ENCODE data around the gene HDDC2. TPM values are rescaled to one million over a fixed set of nuclear protein-coding genes. Genes with fewer than 3 reads are reported as not detected.

Gene HDDC2
- total and polyA plus RNA-seq, 9 of the 15 experiments (the other 6 are each of a cell fraction or from before 2014, with no cell fraction given) = 194 to 632 (median 294) TPM

GRCh38 chr6:125233202-125233601, 68.6 kb downstream of the HDDC2 start (continued):
- no peak for TF ChIP-seq GABPB2 (CRISPR knock-in tag; conservative IDR thresholded peaks at IDR 0.05)
- TF ChIP-seq CREB3 (tag; conservative IDR thresholded peaks at IDR 0.05; ENCODE audit: low read depth) = no peak
- TF ChIP-seq COPS2 (conservative IDR thresholded peaks at IDR 0.05) = no peak

- in situ Hi-C loops (cut with MboI) = no loop called here
- TF ChIP-seq ZNF280B (CRISPR knock-in tag; IDR thresholded peaks at IDR 0.05) (no peak), NCOA6 (IDR thresholded peaks at IDR 0.05) (no peak), FOXK2 (conservative IDR thresholded peaks at IDR 0.05 in 1 of 2, IDR thresholded peaks at IDR 0.05 in 1 of 2; ENCODE audit: low read depth in 2 of 2) (no peak), KLF13 (tag; IDR thresholded peaks at IDR 0.05; ENCODE audit: borderline replicate concordance, low read depth) (no peak), ZNF584 (CRISPR knock-in tag; IDR thresholded peaks at IDR 0.05; ENCODE audit: low read depth) (no peak), ZNF277 (CRISPR knock-in tag; IDR thresholded peaks at IDR 0.05; ENCODE audit: borderline replicate concordance) (no peak), CEBPB (tag; IDR thresholded peaks at IDR 0.05) (0 out of 2 replicates have a peak, but pooled peaks have one; percentile 16), ATF4 (CRISPR knock-in tag; IDR thresholded peaks at IDR 0.05) (no peak), CEBPG (CRISPR knock-in tag; IDR thresholded peaks at IDR 0.05) (no peak), CEBPG (tag; conservative IDR thresholded peaks at IDR 0.05 in 1 of 2, IDR thresholded peaks at IDR 0.05 in 1 of 2) (peak; percentile 43 to 72; a peak in 3 of 4 replicates), ILK (tag; IDR thresholded peaks at IDR 0.05; ENCODE audit: borderline replicate concordance, low read depth) (no peak)
Measured at GRCh38 chr6:125232466-125232865, 69.3 kb downstream of the HDDC2 start.

More at GRCh38 chr6:125232466-125232865, 69.3 kb downstream of the HDDC2 start:
- H3K9me1 ChIP-seq (ENCODE audit: control insufficient read depth, insufficient read depth, low read length) = no peaks in the 10 kb centered on the region
- POLR2A ChIA-PET = no interaction called here
- no peak overlapping the region for H2AFZ ChIP-seq (ENCODE audit: low read depth, low read length)
- no peak overlapping the region for H3K4me3 ChIP-seq
- ATAC-seq (no peak), FAIRE-seq (no peak), DNase-seq (ENCODE audit: extremely low read depth in 1 of 4, low spot score in 3 of 4) (no peak)
- no peaks in the 10 kb centered on the region for H3K27me3 ChIP-seq (ENCODE audit: control insufficient read depth in 2 of 2, insufficient read depth in 2 of 2, low read length in 2 of 2)
- H4K20me1 ChIP-seq (replicated peaks; ENCODE audit: control insufficient read depth, insufficient read depth, low read length) = no peaks in the 10 kb centered on the region
- no peaks in the 10 kb centered on the region; a peak in 1 of 5 replicates for H3K4me1 ChIP-seq (replicated peaks in 1 of 2; ENCODE audit: control insufficient read depth in 2 of 2, insufficient read depth in 2 of 2, low read length in 2 of 2)
- no peaks in the 10 kb centered on the region for H3K9me3 ChIP-seq (replicated peaks; ENCODE audit: control insufficient read depth, insufficient read depth, low read depth, low read length)
- H3K4me2 ChIP-seq (ENCODE audit: insufficient read depth, low read length) = no peak overlapping the region
- CTCF ChIA-PET (ENCODE audit: low intra/inter-chr PET ratio) = no interaction called here
- no peaks in the 10 kb centered on the region for H3K79me2 ChIP-seq (ENCODE audit: control insufficient read depth, insufficient read depth, low read length)
- H3K36me3 ChIP-seq (ENCODE audit: control insufficient read depth, insufficient read depth, low read length) = no peaks in the 10 kb centered on the region; the same call in 1 of the 3 replicates
- H3K9ac ChIP-seq (ENCODE audit: insufficient read depth in 1 of 2, low read depth in 2 of 2, low read length in 2 of 2) = no peak overlapping the region
- 50% methylated on average over 1 of the region's 1 CpG for WGBS (ENCODE audit: insufficient coverage, low coverage, missing lambda C conversion rate)
- intact Hi-C loops (cut with micrococcal nuclease) = no loop called here
- BruUV-seq (replicated peaks) = no TSS peak
- H3K27ac ChIP-seq (ENCODE audit: extremely low read depth, low read depth, low read length) = no peak overlapping the region
